ENCODE measurements around the gene LIPT2. TPM values are rescaled to one million over a fixed set of nuclear protein-coding genes. Genes with fewer than 3 reads are reported as not detected.
"Not testable (repeated sequence)": the region's sequence is repeated elsewhere in the genome, so short reads cannot be mapped to it uniquely, and the experiment has no call there.

LIPT2 gene
- total and polyA plus RNA-seq, 2 of the 4 experiments (the other 2 are of a cell fraction), result 1.7 to 2.9 TPM

DNA sequence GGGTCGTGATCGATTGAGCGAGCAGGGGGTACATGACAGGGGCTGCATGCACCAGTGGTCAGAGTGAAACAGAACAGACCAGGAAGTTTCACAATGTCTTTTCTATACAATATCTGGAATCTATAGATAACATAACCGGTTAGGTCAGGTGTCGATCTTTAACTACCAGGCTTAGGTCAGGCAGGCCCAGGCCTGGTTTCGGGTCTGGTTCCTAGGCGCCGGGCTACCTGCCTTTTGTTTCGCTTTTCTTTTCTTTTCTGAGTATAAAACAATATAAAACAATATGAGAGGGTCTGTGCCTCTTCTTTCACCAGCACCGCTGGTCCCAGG lies 41.4 kb upstream of the LIPT2 start:
- H4K91ac ChIP-seq (ENCODE audit: insufficient read depth, low read depth, low read length); intact Hi-C loops (cut with micrococcal nuclease); CTCF ChIA-PET; H2AFZ ChIP-seq (replicated peaks; ENCODE audit: low read length, poor library complexity); H3K4ac ChIP-seq (ENCODE audit: low read depth, low read length); H3K9me1 ChIP-seq (ENCODE audit: insufficient read depth, low read length); H3K23ac ChIP-seq (ENCODE audit: low read depth, low read length); DNase-seq; H2AK9ac ChIP-seq (replicated peaks; ENCODE audit: low read depth, low read length, poor library complexity); H3K27ac ChIP-seq (ENCODE audit: insufficient read depth, low read length); H4K5ac ChIP-seq (ENCODE audit: low read depth, low read length); H2BK20ac ChIP-seq (ENCODE audit: low read depth, low read length); in situ Hi-C loops (cut with MboI; ENCODE audit: low sequenced_read_pairs); H3K9me3 ChIP-seq (ENCODE audit: control insufficient read depth, insufficient read depth, low read length); H3K14ac ChIP-seq (replicated peaks; ENCODE audit: low read depth, low read length); H3K36me3 ChIP-seq (ENCODE audit: control insufficient read depth, insufficient read depth, low read length); H2BK5ac ChIP-seq (ENCODE audit: low read depth, low read length, poor library complexity, severe bottlenecking); dilution Hi-C loops (cut with HindIII; ENCODE audit: low sequenced_read_pairs, unreplicated experiment); H2BK120ac ChIP-seq (ENCODE audit: low read depth, low read length); H4K20me1 ChIP-seq (ENCODE audit: insufficient read depth, low read length); H3K4me1 ChIP-seq (ENCODE audit: control insufficient read depth, insufficient read depth, low read length); H3K79me1 ChIP-seq (ENCODE audit: low read depth in 1 of 2, low read length in 2 of 2); POLR2A ChIA-PET (ENCODE audit: unreplicated experiment); H3K4me3 ChIP-seq (ENCODE audit: insufficient read depth, low read depth, low read length); BruUV-seq (replicated peaks); H2BK15ac ChIP-seq (ENCODE audit: low read depth, low read length); H3K4me2 ChIP-seq (ENCODE audit: low read depth, low read length); H3K9ac ChIP-seq (ENCODE audit: low read depth, low read length); ATAC-seq (ENCODE audit: low read depth); H3K18ac ChIP-seq (ENCODE audit: low read depth, low read length); H4K8ac ChIP-seq (ENCODE audit: low read depth in 2 of 2, low read length in 2 of 2); H2AK5ac ChIP-seq (ENCODE audit: low read depth, low read length); H3K56ac ChIP-seq (ENCODE audit: extremely low read depth, insufficient read depth, low read length): not testable (repeated sequence)
- WGBS, 2 experiments (ENCODE audit: extremely low coverage in 2 of 2, insufficient read length in 1 of 2), result no CpG with 5 or more reads among the region's 10 CpGs
- H3K27me3 ChIP-seq (ENCODE audit: control insufficient read depth, insufficient read depth, low read length), result peaks cover 27% of the 10 kb centered on the region

Data from IMR-90 (cell line).